K562 (cell line): ENCODE measurements around the gene LMF2. TPM values are rescaled to one million over a fixed set of nuclear protein-coding genes. Genes with fewer than 3 reads are reported as not detected.

Experiments used
- BHLHE40 ChIP-seq: IDR thresholded peaks from 2 replicates; pipeline ENCODE4 v1.6.1; 2011; ENCODE audit warnings: low read length, improper control_type of control experiment
- FOXA1 ChIP-seq: fragments of 450-650 bp; IDR thresholded peaks from 2 replicates; pipeline ENCODE4 v1.6.1; 2016; ENCODE audit warnings: mild to moderate bottlenecking, borderline replicate concordance
- KDM5B ChIP-seq: fragments of 200-600 bp; sonication (generic); IDR thresholded peaks from 2 replicates; pipeline ENCODE4 v1.6.1; 2012; ENCODE audit warnings: low read depth, mild to moderate bottlenecking, moderate library complexity, low read length, control low read depth, inconsistent platforms; ENCODE audit not compliant: insufficient replicate concordance
- L3MBTL2 ChIP-seq: fragments of 450-650 bp; IDR thresholded peaks from 2 replicates; pipeline ENCODE4 v1.6.1; 2016; ENCODE audit warnings: mild to moderate bottlenecking, moderate library complexity
- LEF1 ChIP-seq: fragments of 450-650 bp; IDR thresholded peaks from 2 replicates; pipeline ENCODE4 v1.6.1; 2016; ENCODE audit warnings: mild to moderate bottlenecking
- POLR2AphosphoS2 ChIP-seq: IDR thresholded peaks from 2 replicates; pipeline ENCODE4 v1.6.1; 2012; ENCODE audit warnings: low read length, improper control_type of control experiment
- POLR2B ChIP-seq: fragments of 450-650 bp; IDR thresholded peaks from 2 replicates; pipeline ENCODE4 v1.6.1; 2018; ENCODE audit warnings: low read depth; ENCODE audit not compliant: partially characterized antibody
- POLR2G ChIP-seq: fragments of 200-400 bp; formaldehyde crosslinking; IDR thresholded peaks from 2 replicates; pipeline ENCODE4 v1.6.1; 2017; ENCODE audit warnings: low read depth, mild to moderate bottlenecking, antibody characterized with exemption, low read length, moderate library complexity
- RAD51 ChIP-seq: fragments of 450-650 bp; IDR thresholded peaks from 2 replicates; pipeline ENCODE4 v1.7.1; 2016; ENCODE audit warnings: low read depth, mild to moderate bottlenecking, borderline replicate concordance
- polyA plus RNA-seq, 8 experiments: library from polyadenylated mRNA; depleted of rRNA in 4 of 8; stranded (reverse) in 5 of 8; unstranded in 3 of 8; fragments of >200 nt; fragmentation: Nextera tagmentation in 2 of 8; fragmentation: Illumina TruSeq in 1 of 8; extraction: Ambion mirVana in 2 of 8; extraction: Trizol in 1 of 8; gene quantifications; 2 replicates each; pipeline versions ENCODE4 v1.2.1 to v1.2.3, GENCODE V29; 2011 to 2014; ENCODE audit warnings: inconsistent platforms in 1 of 8, missing spikeins in 1 of 8
- total RNA-seq, 7 experiments: library from RNA; depleted of rRNA in 6 of 7; stranded (reverse); fragments of >200 nt in 6 of 7; fragmentation: Illumina TruSeq in 2 of 7; extraction: Trizol in 2 of 7; gene quantifications; 2 replicates each; pipeline versions ENCODE4 v1.2.1 to v1.2.3, GENCODE V29; 2011 to 2021; ENCODE audit warnings: low replicate concordance in 1 of 7
- TF ChIP-seq, protein P1 (sequence below): fragments of 250-450 bp; sonication (Bioruptor Pico); IDR thresholded peaks from 2 replicates; pipeline ENCODE4 v1.5.0; 2022; ENCODE audit warnings: mild to moderate bottlenecking

LMF2 gene
- total and polyA plus RNA-seq, 9 of the 15 experiments (the other 6 are each of a cell fraction or from before 2014, with no cell fraction given) = 0.08 to 37.1 (median 7.6) TPM

DNA sequence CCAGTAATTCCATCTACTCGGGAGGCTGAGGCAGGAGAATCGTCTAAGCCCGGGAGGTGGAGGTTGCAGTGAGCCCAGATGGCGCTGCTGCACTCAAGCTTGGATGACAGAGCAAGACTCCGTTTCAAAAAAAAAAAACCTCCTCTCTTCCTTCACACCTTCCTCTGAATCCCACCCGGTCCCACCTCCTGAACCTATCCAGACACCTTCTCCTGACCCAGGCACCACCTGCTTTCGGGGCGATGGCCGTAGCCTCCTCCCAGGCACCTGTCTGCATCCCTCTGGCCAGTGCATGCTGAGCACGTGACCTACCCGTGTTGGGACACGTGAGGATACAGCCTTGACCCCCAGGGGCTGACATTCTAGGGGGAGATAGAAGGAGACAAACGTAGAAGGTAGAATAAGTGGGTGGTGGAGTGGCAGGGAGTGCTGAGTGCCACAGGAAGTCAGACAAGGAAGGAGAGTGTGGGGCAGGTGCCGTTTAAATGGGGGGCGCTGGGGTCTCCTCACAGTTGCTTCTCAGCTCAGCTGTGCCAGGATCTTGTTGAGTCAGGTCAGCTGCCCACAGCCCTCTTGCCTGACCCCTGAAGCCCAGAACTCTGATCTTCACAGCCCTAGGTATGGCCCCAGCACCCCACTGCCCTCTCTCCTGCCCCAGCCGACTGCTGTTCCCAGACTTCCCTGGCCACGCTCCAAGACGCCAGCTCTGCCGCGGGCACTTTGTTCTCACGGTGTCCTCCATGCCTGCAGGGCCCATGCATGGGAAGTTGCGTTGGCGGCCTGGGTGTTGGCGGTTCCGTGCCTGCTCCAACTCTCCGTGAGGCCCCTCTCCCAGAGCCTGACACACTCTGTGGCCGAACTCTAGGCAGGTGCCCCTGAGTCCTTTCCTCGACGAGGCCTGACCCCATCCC, 22.0 kb downstream of the LMF2 start (continued):
- TF ChIP-seq POLR2B (peak; percentile 62), POLR2G (peak; percentile 75), BHLHE40 (peak; percentile 94), KDM5B (peak; percentile 28), FOXA1 (no peak), RAD51 (peak; percentile 92), L3MBTL2 (peak; percentile 84; the same call in 1 of the 2 replicates), POLR2AphosphoS2 (peak; percentile 88; the same call in 1 of the 2 replicates), LEF1 (peak; percentile 76)
- TF ChIP-seq, protein P1, sequence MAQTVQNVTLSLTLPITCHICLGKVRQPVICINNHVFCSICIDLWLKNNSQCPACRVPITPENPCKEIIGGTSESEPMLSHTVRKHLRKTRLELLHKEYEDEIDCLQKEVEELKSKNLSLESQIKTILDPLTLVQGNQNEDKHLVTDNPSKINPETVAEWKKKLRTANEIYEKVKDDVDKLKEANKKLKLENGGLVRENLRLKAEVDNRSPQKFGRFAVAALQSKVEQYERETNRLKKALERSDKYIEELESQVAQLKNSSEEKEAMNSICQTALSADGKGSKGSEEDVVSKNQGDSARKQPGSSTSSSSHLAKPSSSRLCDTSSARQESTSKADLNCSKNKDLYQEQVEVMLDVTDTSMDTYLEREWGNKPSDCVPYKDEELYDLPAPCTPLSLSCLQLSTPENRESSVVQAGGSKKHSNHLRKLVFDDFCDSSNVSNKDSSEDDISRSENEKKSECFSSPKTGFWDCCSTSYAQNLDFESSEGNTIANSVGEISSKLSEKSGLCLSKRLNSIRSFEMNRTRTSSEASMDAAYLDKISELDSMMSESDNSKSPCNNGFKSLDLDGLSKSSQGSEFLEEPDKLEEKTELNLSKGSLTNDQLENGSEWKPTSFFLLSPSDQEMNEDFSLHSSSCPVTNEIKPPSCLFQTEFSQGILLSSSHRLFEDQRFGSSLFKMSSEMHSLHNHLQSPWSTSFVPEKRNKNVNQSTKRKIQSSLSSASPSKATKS (CRISPR knock-in tag) = no peak
